ENCODE data around the gene ST7L. TPM values are rescaled to one million over a fixed set of nuclear protein-coding genes. Genes with fewer than 3 reads are reported as not detected.

Gene ST7L
- total and polyA plus RNA-seq, 10 of the 15 experiments (the other 5 are each of a cell fraction or from before 2014, with no cell fraction given) = 3.6 to 13.7 (median 8.9) TPM

DNA sequence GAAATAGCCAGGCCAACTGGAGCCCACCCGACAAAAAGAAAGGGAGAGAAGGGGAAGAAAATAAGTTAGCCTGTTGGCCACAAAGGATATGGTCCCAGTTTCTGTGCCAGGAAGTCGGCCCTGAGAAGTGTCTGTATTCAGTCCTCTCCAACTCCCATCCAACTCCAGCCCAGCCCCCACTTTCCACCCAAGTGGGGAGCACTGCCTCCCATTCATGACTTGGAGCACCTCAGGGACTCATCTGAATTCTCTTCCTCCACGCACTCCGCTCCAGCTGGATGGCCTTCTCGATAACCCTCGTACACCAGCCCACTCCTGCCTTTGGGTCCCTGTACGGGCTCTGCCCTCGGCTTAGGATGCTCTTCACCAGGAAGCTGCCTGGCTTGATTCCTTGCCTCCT lies 112.2 kb downstream of the ST7L start:
- H2AFZ ChIP-seq (ENCODE audit: control insufficient read depth, low read depth, low read length) = no peak overlapping the region
- DNase-seq (ENCODE audit: low read depth, low spot score) (no peak), FAIRE-seq (no peak), ATAC-seq (no peak)
- intact Hi-C loops (cut with micrococcal nuclease; ENCODE audit: unreplicated experiment) (no loop called here), in situ Hi-C loops (cut with MboI) (no loop called here)
- WGBS (ENCODE audit: insufficient coverage, insufficient replicate concordance, low lambda C conversion rate, missing lambda C conversion rate) = 68% methylated on average over 8 of the region's 8 CpGs
- no peaks in the 10 kb centered on the region for H3K9me3 ChIP-seq (replicated peaks; ENCODE audit: control insufficient read depth, insufficient read depth, low read length)
- H3K9ac ChIP-seq (ENCODE audit: control insufficient read depth, insufficient read depth, low read length) = no peak overlapping the region
- ChIA-PET RAD21 (ENCODE audit: unreplicated experiment) (no interaction called here), SMC1A (ENCODE audit: uncharacterized antibody, unreplicated experiment) (no interaction called here), POLR2A (no interaction called here), CTCF (no interaction called here)
- peaks cover 5 to 13% of the 10 kb centered on the region in 2 experiments for H3K27me3 ChIP-seq (replicated peaks in 1 of 2; ENCODE audit: control insufficient read depth in 2 of 2, insufficient read depth in 2 of 2, low read length in 1 of 2)
- H3K4me3 ChIP-seq = no peak overlapping the region
- BruUV-seq (replicated peaks) = no TSS peak
- no peak overlapping the region for H3K27ac ChIP-seq (ENCODE audit: control insufficient read depth, insufficient read depth)
- no peaks in the 10 kb centered on the region for H3K79me2 ChIP-seq (ENCODE audit: control insufficient read depth, insufficient read depth, low read length)
- H4K20me1 ChIP-seq (ENCODE audit: control insufficient read depth, insufficient read depth) = no peaks in the 10 kb centered on the region
- no peaks in the 10 kb centered on the region for H3K36me3 ChIP-seq (ENCODE audit: control insufficient read depth in 2 of 2, insufficient read depth in 2 of 2, low read length in 1 of 2)
- no peak overlapping the region for H3K4me2 ChIP-seq (ENCODE audit: control insufficient read depth, insufficient read depth)
- TF ChIP-seq MEF2A (IDR thresholded peaks at IDR 0.05; ENCODE audit: insufficient read depth, low read depth, low read length) (no peak), RB1 (IDR thresholded peaks at IDR 0.05; ENCODE audit: borderline replicate concordance) (no peak), MYC (IDR thresholded peaks at IDR 0.05; ENCODE audit: insufficient read depth, insufficient read length, insufficient replicate concordance, low read length, severe bottlenecking) (no peak), NFYB (IDR thresholded peaks at IDR 0.05; ENCODE audit: insufficient read depth, low read depth, low read length) (no peak), TCF3 (IDR thresholded peaks at IDR 0.05; ENCODE audit: borderline replicate concordance, insufficient read depth, low read depth, low read length) (no peak), EED (IDR thresholded peaks at IDR 0.05; ENCODE audit: low read depth) (no peak), ZNF274 (IDR thresholded peaks at IDR 0.05; ENCODE audit: insufficient read depth, insufficient read length) (no peak), NR2F1 (conservative IDR thresholded peaks at IDR 0.05) (no peak)
- TF ChIP-seq, protein P1, sequence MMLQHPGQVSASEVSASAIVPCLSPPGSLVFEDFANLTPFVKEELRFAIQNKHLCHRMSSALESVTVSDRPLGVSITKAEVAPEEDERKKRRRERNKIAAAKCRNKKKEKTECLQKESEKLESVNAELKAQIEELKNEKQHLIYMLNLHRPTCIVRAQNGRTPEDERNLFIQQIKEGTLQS (IDR thresholded peaks at IDR 0.05; ENCODE audit: borderline replicate concordance, extremely low read depth, low read depth, low read length) = no peak
- TF ChIP-seq, protein P2, sequence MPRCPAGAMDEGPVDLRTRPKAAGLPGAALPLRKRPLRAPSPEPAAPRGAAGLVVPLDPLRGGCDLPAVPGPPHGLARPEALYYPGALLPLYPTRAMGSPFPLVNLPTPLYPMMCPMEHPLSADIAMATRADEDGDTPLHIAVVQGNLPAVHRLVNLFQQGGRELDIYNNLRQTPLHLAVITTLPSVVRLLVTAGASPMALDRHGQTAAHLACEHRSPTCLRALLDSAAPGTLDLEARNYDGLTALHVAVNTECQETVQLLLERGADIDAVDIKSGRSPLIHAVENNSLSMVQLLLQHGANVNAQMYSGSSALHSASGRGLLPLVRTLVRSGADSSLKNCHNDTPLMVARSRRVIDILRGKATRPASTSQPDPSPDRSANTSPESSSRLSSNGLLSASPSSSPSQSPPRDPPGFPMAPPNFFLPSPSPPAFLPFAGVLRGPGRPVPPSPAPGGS (IDR thresholded peaks at IDR 0.05; ENCODE audit: borderline replicate concordance, insufficient read depth, low read depth, low read length, poor library complexity, severe bottlenecking) = no peak
- peaks cover 8% of the 10 kb centered on the region; the same call in 1 of the 2 replicates for H3K4me1 ChIP-seq (ENCODE audit: control insufficient read depth, insufficient read depth, low read length)

All from GM12878 (cell line).